HepG2 (cell line): ENCODE measurements around the gene C9orf43. TPM values are rescaled to one million over a fixed set of nuclear protein-coding genes. Genes with fewer than 3 reads are reported as not detected.

Source experiments
- ATAC-seq: fragments of 200-7000 bp; cut with Tn5 transposase; 3 replicates; pipeline ENCODE4 v1.9.1; 2020; ENCODE audit warnings: mild to moderate bottlenecking, moderate library complexity
- BruUV-seq: library from RNA; stranded (reverse); fragments of 400-500 nt; replicated peaks from 2 replicates; lab custom pipeline; 2021; lab: Mats Ljungman, UMichigan
- CTCF ChIA-PET: fragments of 300-600 bp; formaldehyde crosslinking; extraction: SDS; loops from one replicate; lab custom pipeline; 2021; ENCODE audit warnings: low total read pairs, inconsistent platforms, low intra/inter-chr PET ratio; lab: Yijun Ruan, JAX
- POLR2A ChIA-PET: fragments of 350-600 bp; sonication (Branson Sonifier 250); formaldehyde crosslinking; loops from one replicate; lab custom pipeline; 2020; ENCODE audit warnings: antibody characterized with exemption, inconsistent platforms; lab: Yijun Ruan, JAX
- DNase-seq: peaks from one replicate; pipeline ENCODE4 v3.0.0-alpha.2; 2015; ENCODE audit warnings: low spot score
- FAIRE-seq: peaks from 3 replicates; lab custom pipeline; 2011; peaks lifted over from hg19 to GRCh38; lab: Jason Lieb, UNC
- H2AFZ ChIP-seq: one replicate; pipeline ENCODE4 v1.6.1; 2011; ENCODE audit warnings: low read length, inconsistent platforms
- H3K27ac ChIP-seq: fragments of 300-600 bp; 3 replicates; pipeline ENCODE4 v1.8.0; 2011; ENCODE audit warnings: mixed run types, mild to moderate bottlenecking, mixed read lengths, low read length, inconsistent platforms; ENCODE audit not compliant: insufficient read depth; ENCODE audit errors: extremely low read length
- H3K27me3 ChIP-seq, 2 experiments: fragments of 200-600 bp in 1 of 2; 2 replicates in 1 of 2; 3 replicates in 1 of 2; pipeline versions ENCODE4 v1.6.0 to v1.8.0; 2011; ENCODE audit warnings: low read length in 2 of 2, mild to moderate bottlenecking in 2 of 2, moderate library complexity in 2 of 2, inconsistent platforms in 1 of 2; ENCODE audit not compliant: insufficient read depth in 2 of 2, control insufficient read depth in 1 of 2
- H3K36me3 ChIP-seq, 2 experiments: fragments of 200-600 bp in 1 of 2; replicated peaks in 1 of 2; 2 replicates in 1 of 2; 3 replicates in 1 of 2; pipeline versions ENCODE4 v1.5.1 to v1.8.0; 2011; ENCODE audit warnings: low read length in 2 of 2, inconsistent platforms in 1 of 2; ENCODE audit not compliant: insufficient read depth in 2 of 2, control insufficient read depth in 1 of 2
- H3K4me1 ChIP-seq: 2 replicates; pipeline ENCODE4 v1.5.1; 2012; ENCODE audit warnings: low read length, inconsistent platforms; ENCODE audit not compliant: insufficient read depth
- H3K4me2 ChIP-seq: 2 replicates; pipeline ENCODE4 v1.6.0; 2011; ENCODE audit warnings: low read depth, low read length, inconsistent platforms
- H3K4me3 ChIP-seq, 3 experiments: fragments of 200-600 bp in 1 of 3; sonication (generic), shearing (Covaris generic) in 1 of 3; replicated peaks in 1 of 3; 2 replicates each; pipeline ENCODE4 v1.5.1; 2011 to 2016; ENCODE audit warnings: low read length in 3 of 3, inconsistent platforms in 2 of 3, low read depth in 2 of 3, mild to moderate bottlenecking in 2 of 3, control low read depth in 1 of 3, mixed read lengths in 1 of 3; ENCODE audit not compliant: insufficient read depth in 1 of 3
- H3K79me2 ChIP-seq: one replicate; pipeline ENCODE4 v1.6.1; 2011; ENCODE audit warnings: low read length, inconsistent platforms; ENCODE audit not compliant: insufficient read depth
- H3K9ac ChIP-seq: 2 replicates; pipeline ENCODE4 v1.6.0; 2011; ENCODE audit warnings: mild to moderate bottlenecking, low read depth, low read length, inconsistent platforms; ENCODE audit not compliant: insufficient read depth
- H3K9me3 ChIP-seq: 2 replicates; pipeline ENCODE4 v1.5.1; 2012; ENCODE audit warnings: mild to moderate bottlenecking, low read length
- H4K20me1 ChIP-seq: 2 replicates; pipeline ENCODE4 v1.6.0; 2011; ENCODE audit warnings: inconsistent platforms, mild to moderate bottlenecking, low read length, moderate library complexity; ENCODE audit not compliant: insufficient read depth
- EHMT2 ChIP-seq: fragments of 200-600 bp; sonication (generic); IDR thresholded peaks from 2 replicates; pipeline ENCODE4 v1.7.0; 2017; ENCODE audit warnings: antibody characterized with exemption, low read depth, low read length, borderline replicate concordance
- HNRNPH1 ChIP-seq: fragments of 200-400 bp; formaldehyde crosslinking; optimal IDR thresholded peaks from 2 replicates; pipeline ENCODE3; 2017; ENCODE audit warnings: mild to moderate bottlenecking, low read depth, low read length
- NR2F1 ChIP-seq, 2 experiments: fragments of 450-650 bp in 1 of 2; formaldehyde crosslinking in 1 of 2; IDR thresholded peaks; 2 replicates each; pipeline versions ENCODE4 v1.5.0 to v1.6.1; 2016 to 2020; ENCODE audit warnings: mild to moderate bottlenecking in 1 of 2, missing compliant biosample characterization in 1 of 2, missing genetic modification reagents in 1 of 2, moderate library complexity in 1 of 2
- PPARG ChIP-seq: conservative IDR thresholded peaks from 2 replicates; pipeline ENCODE4 v1.6.1; 2016; ENCODE audit warnings: missing biosample characterization, missing genetic modification reagents
- SALL2 ChIP-seq: sonication (generic); formaldehyde crosslinking; IDR thresholded peaks from 2 replicates; pipeline ENCODE4 v1.8.1; 2023; ENCODE audit warnings: mild to moderate bottlenecking, missing genetic modification reagents, inconsistent platforms
- XRCC5 ChIP-seq: fragments of 200-400 bp; formaldehyde crosslinking; optimal IDR thresholded peaks from 2 replicates; pipeline ENCODE3; 2017; ENCODE audit warnings: mild to moderate bottlenecking, low read length
- ZNF720 ChIP-seq: sonication (generic); formaldehyde crosslinking; IDR thresholded peaks from 2 replicates; pipeline ENCODE4 v1.4.0; 2020; ENCODE audit warnings: missing genetic modification reagents
- ZNF776 ChIP-seq: sonication (generic); formaldehyde crosslinking; IDR thresholded peaks from 2 replicates; pipeline ENCODE4 v1.4.0; 2020; ENCODE audit warnings: mild to moderate bottlenecking, missing genetic modification reagents
- ZNF792 ChIP-seq: IDR thresholded peaks from 2 replicates; pipeline ENCODE4 v1.6.1; 2016
- ZZZ3 ChIP-seq: sonication (generic); formaldehyde crosslinking; IDR thresholded peaks from 2 replicates; pipeline ENCODE4 v1.4.0; 2020; ENCODE audit warnings: missing genetic modification reagents, mild to moderate bottlenecking, borderline replicate concordance
- whole genome bisulfite sequencing: methylation state at CpG from one replicate; pipeline ENCODE4 v1.1.6; 2017; ENCODE audit warnings: low lambda C conversion rate; 5-methylcytosine and 5-hydroxymethylcytosine counted together
- in situ Hi-C: cut with HindIII; loops from 2 replicates; pipeline ENCODE4 v1.10.0; 2017; ENCODE audit warnings: low pct_unique_long_range_greater_than_20kb; ENCODE audit not compliant: extremely low pct_ligation_motif_present
- intact Hi-C: fragments of 100-400 bp; cut with micrococcal nuclease; formaldehyde crosslinking; loops from one replicate; pipeline ENCODE4 v1.10.0; 2022; ENCODE audit not compliant: unreplicated experiment
- polyA plus RNA-seq, 8 experiments: library from polyadenylated mRNA; depleted of rRNA in 3 of 8; stranded (reverse) in 7 of 8; unstranded in 1 of 8; fragments of >200 nt; fragmentation: Illumina TruSeq in 4 of 8; extraction: Trizol in 4 of 8; gene quantifications; 2 replicates each; pipeline versions ENCODE4 v1.2.1 to v1.2.3, GENCODE V29; 2011 to 2016; ENCODE audit warnings: low read depth in 4 of 8, missing spikeins in 1 of 8, mixed read lengths in 1 of 8; ENCODE audit not compliant: insufficient read depth in 1 of 8
- total RNA-seq, 5 experiments: library from RNA; depleted of rRNA; stranded (reverse); fragments of >200 nt; fragmentation: Illumina TruSeq; extraction: Trizol; gene quantifications; 2 replicates each; pipeline ENCODE4 v1.2.3, GENCODE V29; 2016; ENCODE audit warnings: low read depth in 1 of 5
- TF ChIP-seq, protein P1 (sequence below): sonication (generic); formaldehyde crosslinking; IDR thresholded peaks from 2 replicates; pipeline ENCODE4 v1.8.1; 2022; ENCODE audit warnings: low read depth, mild to moderate bottlenecking, missing genetic modification reagents

Gene C9orf43
- total and polyA plus RNA-seq, 2 of the 13 experiments (the other 11 are each of a cell fraction or from before 2014, with no cell fraction given): 0.24 to 0.31 TPM

DNA sequence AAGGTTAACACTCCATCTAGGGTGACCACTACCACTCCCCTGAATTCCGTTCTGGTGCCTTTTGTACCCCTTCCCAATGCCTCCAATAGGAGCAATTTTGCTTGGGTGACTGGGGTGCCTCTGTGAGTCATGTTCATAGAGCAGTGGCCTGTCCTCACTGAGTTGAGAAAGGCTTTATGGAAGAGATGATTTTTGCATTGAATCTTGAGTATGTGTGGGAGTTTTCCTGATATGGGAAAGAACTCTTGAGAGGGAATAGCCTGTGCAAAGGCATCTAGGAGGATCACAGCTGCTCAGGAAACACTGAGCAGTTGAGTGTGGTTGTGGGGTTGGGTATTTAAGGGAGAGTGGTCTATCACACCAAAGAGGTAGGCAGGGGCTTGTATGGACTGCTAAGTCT is 16.2 kb downstream of the C9orf43 start:
- no peak overlapping the region for H3K4me2 ChIP-seq
- in situ Hi-C loops: no loop called here
- H3K36me3 ChIP-seq: no peaks in the 10 kb centered on the region
- BruUV-seq: no TSS peak
- H4K20me1 ChIP-seq: no peaks in the 10 kb centered on the region
- no peak for TF ChIP-seq HNRNPH1
- TF ChIP-seq PPARG: no peak
- no peak for TF ChIP-seq XRCC5
- TF ChIP-seq ZNF792 (CRISPR knock-in tag): no peak
- no peak for TF ChIP-seq EHMT2
- no peak for TF ChIP-seq ZZZ3 (CRISPR knock-in tag)
- no peak for TF ChIP-seq NR2F1 (CRISPR knock-in tag; IDR thresholded peaks at IDR 0.05)
- TF ChIP-seq, protein P1, sequence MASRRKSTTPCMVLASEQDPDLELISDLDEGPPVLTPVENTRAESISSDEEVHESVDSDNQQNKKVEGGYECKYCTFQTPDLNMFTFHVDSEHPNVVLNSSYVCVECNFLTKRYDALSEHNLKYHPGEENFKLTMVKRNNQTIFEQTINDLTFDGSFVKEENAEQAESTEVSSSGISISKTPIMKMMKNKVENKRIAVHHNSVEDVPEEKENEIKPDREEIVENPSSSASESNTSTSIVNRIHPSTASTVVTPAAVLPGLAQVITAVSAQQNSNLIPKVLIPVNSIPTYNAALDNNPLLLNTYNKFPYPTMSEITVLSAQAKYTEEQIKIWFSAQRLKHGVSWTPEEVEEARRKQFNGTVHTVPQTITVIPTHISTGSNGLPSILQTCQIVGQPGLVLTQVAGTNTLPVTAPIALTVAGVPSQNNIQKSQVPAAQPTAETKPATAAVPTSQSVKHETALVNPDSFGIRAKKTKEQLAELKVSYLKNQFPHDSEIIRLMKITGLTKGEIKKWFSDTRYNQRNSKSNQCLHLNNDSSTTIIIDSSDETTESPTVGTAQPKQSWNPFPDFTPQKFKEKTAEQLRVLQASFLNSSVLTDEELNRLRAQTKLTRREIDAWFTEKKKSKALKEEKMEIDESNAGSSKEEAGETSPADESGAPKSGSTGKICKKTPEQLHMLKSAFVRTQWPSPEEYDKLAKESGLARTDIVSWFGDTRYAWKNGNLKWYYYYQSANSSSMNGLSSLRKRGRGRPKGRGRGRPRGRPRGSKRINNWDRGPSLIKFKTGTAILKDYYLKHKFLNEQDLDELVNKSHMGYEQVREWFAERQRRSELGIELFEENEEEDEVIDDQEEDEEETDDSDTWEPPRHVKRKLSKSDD (CRISPR knock-in tag): no peak
- no peak for TF ChIP-seq ZNF720 (CRISPR knock-in tag)
- TF ChIP-seq SALL2 (CRISPR knock-in tag): no peak
- TF ChIP-seq ZNF776: no peak
- TF ChIP-seq, all 625 proteins: peak for 0
- FAIRE-seq (no peak), ATAC-seq (no peak), DNase-seq (no peak)
- 11% methylated on average over 1 of the region's 1 CpG for WGBS
- ChIA-PET CTCF (no interaction called here), POLR2A (no interaction called here)
- no peaks in the 10 kb centered on the region for H3K9me3 ChIP-seq
- H3K9ac ChIP-seq: no peak overlapping the region
- no peak overlapping the region for H3K4me3 ChIP-seq
- no peak overlapping the region for H3K27ac ChIP-seq
- peaks cover 9% of the 10 kb centered on the region for H3K4me1 ChIP-seq
- H3K79me2 ChIP-seq: no peaks in the 10 kb centered on the region
- H2AFZ ChIP-seq: no peak overlapping the region
- intact Hi-C loops: no loop called here
- H3K27me3 ChIP-seq: peaks cover 3 to 4% of the 10 kb centered on the region in 2 experiments; a peak in 3 of 5 replicates
